ENCODE data around the gene TNFRSF8.
"Not testable (repeated sequence)": the region's sequence is repeated elsewhere in the genome, so short reads cannot be mapped to it uniquely, and the experiment has no call there.

TNFRSF8 gene

DNA sequence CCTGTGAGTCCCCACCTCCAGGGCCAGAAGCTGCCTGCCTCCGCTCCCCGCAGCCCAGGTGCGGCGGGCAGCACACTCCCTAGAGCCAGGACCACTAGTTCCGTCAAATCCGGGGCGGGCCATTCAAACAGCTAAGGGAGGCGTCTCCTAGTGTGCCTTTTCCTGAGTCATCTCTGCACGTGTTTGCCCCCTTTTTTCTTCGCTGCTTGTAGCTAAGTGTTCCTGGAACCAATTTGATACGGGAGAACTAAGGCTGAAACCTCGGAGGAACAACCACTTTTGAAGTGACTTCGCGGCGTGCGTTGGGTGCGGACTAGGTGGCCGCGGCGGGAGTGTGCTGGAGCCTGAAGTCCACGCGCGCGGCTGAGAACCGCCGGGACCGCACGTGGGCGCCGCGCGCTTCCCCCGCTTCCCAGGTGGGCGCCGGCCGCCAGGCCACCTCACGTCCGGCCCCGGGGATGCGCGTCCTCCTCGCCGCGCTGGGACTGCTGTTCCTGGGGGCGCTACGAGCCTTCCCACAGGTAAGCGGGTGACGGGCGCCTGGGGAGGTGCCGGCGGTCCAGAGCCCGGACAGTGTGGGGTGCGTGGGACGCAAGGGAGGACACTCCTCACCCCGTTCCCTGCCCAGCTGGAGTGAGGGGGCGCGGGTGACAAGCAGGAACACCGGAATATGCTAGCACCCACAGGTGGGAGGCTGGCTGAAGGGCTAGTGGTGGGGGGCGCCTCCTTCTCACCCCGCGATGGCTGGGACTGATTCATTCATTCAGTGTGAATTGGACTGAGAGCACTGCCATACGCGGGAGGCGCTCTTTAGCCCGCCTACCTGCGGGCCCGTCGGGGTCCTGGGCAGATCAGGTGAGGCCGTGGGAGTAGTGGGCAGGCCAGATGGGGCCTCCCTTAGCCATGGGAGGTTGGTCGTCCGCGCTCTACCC, at the start of gene TNFRSF8:
TNFRSF8 (plus strand) TSS at position 163 of the 932 bp plus-strand sequence; CDS start at position 459, 296 bp downstream.
- peak within 1 kb of the TSS; percentile 59 for H3K4me3 ChIP-seq (ENCODE audit: low read depth, low read length)

DNA sequence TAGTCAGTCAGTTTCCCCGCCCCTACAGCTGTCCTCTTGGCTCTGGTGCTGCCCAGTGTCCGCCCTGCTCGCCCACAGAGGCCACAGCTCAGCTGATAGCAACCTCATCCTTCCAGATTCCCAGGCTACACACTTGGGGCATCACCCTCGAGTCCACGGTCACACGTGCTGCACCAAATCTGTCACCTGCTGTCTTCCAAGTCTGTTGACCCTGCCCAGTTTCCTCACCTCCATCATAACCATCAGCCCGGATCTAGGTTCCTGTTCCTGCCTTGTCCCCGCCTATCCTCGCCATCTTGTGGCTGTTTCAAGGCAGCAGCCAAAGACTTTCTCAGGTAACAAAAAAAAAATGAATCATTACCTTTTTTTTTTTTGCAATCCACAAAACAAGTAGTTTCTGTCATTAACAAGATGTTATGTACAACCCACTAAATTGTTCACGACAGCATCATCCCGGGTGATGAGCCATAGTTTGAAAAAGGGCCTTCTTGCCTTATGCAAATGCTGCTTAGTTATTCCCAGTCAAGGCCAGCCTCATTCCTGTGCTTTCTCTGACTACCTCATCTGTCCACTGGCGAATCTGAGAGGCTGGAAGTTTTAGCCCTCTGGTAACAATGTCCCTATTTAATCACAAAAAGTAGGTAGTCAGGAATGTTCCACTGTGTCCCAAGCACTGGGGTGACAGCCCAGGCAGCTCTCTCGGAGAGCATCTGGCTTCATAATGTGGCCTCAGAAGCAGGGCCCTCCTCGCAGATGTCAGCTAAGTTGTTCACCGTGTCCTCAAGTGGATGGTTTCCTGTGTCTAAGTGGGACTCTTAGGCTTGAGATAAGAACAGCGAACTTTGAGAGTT, 48.7 kb upstream of the TNFRSF8 start:
- H3K4me3 ChIP-seq (ENCODE audit: low read depth, low read length): no peak overlapping the region

DNA sequence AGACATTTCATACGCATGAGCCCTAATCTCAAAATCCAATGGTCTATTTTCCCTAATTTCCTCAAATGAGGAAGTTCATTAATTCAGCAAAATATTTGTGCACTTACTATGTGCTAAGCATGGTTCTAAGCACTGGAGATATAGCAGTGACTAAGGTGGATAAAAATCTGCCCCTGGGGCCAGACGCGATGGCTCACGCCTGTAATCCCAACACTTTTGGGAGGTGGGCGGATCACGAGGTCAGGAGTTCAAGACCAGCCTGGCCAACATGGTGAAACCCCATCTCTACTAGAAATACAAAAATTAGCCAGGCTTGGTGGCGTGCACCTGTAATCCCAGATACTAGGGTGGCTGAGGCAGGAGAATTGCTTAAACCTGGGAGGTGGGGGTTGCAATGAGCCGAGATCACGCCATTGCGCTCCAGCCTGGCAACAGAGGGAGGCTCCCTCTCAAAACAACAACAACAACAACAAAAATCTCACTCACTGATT, 48.1 kb upstream of the TNFRSF8 start:
- H3K4me3 ChIP-seq (ENCODE audit: low read depth, low read length): no peak overlapping the region

DNA sequence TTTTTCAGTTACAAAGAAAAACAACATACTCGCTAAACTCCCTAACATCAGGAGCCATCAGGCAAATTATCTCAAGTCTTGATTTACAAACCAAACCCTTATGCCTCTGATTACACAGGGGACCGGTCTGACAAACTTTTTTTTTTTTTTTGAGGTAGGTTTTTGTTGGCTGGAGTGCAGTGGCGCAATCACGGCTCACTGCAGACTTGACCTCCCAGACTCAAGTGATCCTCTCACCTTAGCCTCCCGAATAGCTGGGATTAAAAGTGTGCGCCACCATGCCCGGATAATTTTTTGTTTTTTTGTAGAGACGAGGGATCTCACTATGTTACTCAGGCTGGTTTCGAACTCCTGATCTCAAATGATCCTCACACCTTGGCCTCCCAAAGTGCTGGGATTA, 47.6 kb upstream of the TNFRSF8 start:
- H3K4me3 ChIP-seq (ENCODE audit: low read depth, low read length): no peak overlapping the region

DNA sequence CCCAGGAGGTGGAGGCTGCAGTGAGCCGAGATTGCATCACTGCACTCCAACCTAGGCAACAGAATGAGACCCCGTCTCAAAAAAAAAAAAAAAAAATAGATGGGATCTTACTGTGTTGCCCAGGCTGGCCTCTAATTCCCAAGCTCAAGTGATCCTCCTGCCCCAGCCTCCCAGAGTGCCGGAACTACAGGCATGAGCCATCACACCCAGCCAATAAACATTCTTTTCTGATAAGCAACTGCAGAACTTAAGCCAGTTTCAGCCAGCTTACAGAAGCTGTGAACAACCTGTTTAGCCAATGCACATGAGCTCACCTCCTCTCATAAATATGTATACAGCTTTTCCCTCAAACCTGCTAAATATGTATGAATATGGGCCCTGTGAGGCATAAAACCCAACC, 46.9 kb upstream of the TNFRSF8 start:
- H3K4me3 ChIP-seq (ENCODE audit: low read depth, low read length): no peak overlapping the region

DNA sequence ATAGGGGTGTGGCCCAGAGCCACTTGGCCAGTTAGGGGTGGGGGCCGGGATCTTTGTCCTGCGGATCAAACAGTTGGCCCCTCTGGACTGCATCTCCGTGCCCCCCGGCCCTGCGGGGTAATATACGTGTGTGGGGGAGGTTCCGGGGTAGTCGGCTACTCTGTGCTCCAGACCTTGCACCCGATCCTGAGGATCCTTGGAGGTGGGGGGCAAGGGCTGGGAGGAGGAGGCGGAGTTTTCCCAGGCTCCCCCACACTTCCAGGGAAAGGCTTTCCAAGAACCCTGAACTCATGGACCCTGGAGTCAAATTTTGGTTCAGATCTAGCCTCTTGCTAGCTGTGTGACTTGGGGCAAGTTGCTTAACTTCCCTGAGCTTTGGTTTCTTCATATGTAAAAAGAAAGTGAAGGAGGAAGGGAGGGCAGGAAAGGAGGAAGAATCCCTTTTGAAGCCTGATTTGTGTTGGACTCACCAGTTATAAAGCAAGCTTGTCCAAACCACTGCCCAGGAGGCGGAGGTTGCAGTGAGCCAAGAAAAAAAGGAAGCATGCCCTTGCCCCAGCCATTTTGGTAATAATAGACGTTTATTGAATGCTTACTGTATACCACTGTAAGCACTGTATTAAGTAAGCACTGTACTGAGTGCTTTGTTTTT, 43.1 kb upstream of the TNFRSF8 start:
- peak overlapping the region; percentile 83 for H3K4me3 ChIP-seq (ENCODE audit: low read depth, low read length)

DNA sequence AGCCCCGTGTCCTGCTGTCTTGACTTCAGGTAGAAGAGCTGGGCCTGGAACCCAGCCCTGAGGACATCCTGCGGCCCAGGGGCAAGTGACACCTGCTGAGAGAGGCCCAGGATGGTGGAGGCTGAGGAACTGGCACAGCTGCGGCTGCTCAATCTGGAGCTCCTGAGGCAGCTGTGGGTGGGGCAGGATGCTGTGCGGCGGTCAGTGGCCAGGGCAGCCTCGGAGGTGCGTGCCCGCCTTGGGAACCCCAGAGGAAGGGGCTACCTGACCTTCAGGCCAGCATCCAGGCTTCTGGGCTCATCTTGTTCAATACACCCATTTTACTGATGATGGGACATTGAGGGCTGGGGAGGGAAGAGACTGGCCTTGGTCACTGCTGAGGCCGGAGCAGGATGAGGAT, 41.5 kb upstream of the TNFRSF8 start:
- no peak overlapping the region for H3K4me3 ChIP-seq (ENCODE audit: low read depth, low read length)

DNA sequence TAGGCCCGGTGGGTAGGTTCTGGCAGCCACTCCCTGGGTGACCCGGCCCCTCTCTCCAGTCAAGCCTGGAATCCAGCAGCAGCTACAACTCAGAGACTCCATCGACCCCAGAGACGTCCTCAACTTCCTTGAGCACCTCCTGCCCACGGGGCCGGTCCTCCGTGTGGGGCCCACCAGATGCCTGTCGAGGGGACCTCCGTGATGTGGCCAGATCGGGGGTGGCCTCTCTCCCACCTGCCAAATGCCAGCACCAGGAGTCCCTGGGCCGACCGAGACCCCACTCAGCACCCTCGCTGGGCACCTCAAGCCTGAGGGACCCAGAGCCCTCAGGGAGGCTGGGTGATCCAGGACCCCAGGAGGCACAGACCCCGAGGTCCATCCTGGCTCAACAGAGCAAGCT, 41.1 kb upstream of the TNFRSF8 start:
- H3K4me3 ChIP-seq (ENCODE audit: low read depth, low read length): no peak overlapping the region

DNA sequence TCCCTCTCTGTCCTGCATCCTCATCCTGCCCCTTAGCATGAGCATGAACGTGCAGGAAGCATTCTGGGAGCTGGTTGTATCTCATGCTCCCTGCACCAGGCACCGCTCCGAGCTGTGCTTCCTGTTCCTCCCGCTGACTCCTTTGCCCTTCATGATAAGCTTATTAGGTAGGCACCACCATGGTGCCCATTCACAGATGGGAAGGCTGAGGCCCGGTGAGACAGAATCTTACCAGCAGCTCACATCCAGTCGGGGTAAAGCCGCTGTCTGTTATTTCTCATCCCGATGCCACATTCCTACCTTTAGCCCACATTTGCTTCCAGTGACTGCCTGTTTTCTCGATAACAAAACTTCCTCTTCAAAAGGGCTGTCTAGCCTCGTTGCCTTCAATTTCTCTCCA, 36.5 kb upstream of the TNFRSF8 start:
- no peak overlapping the region for H3K4me3 ChIP-seq (ENCODE audit: low read depth, low read length)

DNA sequence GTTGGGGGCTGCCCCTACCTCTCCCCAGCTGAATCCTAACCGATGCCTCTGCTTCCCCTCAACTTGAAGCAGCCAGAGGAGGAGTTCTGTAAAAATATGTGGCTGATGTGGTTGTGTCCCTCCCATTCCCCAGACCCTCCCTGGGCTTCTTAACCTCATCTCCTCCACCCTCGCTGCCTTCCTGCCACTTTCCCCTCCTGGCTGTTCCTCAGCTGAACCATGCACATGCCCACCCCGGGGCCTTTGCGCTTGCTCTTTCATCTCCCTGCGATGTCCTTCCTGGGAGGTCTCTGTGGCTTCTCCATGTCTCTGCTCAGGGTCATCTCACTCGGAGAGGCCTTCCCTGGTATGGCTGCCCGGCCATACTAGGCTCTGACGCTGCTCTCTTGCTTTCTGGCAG, 34.9 kb upstream of the TNFRSF8 start:
- no peak overlapping the region for H3K4me3 ChIP-seq (ENCODE audit: low read depth, low read length)

DNA sequence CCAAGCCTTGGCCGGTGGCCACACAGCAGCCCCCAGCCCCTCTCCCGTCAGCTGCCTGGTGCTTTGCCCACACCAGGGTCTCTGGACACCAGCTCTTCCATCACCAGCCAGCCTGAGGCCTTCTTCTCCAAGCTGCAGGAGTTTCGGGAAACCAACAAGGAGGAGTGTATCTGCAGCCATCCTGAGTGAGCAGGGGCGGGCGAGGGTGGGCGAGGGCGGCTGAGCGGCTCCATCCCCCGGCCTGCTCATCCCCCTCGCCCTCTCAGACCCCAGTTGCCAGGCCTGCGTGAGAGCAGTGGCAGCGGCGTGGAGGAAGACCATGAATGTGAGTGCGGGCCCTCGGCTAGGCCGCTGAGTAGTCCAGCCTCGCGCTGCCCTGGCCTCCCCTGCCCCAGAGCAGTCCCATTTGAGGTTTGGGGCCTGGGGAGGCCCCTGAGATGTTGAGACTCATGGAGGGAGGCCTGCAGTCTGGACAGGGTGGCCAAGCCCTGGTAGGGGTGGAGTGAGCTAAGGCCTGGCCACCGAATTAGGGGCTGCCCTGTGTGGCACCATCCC, 34.1 kb upstream of the TNFRSF8 start:
- H3K4me3 ChIP-seq (ENCODE audit: low read depth, low read length): no peak overlapping the region

DNA sequence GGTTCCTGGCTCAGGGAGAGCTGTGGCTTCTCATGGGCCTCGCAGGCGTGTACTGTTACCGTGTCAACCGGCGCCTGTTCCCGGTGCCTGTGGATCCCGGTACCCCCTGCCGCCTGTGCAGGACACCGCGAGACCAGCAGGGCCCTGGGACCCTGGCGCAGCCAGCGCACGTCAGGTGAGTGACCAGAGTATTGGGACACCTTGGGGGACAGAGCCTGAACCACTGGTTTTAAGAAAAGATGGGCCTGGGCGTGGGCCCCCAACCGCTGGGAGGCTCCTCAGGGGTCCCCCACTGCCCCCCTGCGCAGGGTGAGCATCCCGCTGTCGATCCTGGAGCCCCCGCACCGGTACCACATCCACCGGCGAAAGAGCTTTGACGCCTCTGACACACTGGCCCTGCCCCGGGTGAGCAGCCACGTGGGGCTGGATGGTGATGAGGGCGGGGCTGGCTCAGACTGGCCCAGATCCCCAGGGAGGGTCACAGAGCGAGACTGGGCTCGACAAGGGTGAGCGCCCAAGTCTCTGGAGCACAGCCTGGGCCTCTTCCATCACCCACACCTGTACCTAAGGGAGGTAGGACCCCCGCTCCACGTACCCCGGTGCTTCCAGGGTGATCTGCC, 33.3 kb upstream of the TNFRSF8 start:
- no peak overlapping the region for H3K4me3 ChIP-seq (ENCODE audit: low read depth, low read length)

DNA sequence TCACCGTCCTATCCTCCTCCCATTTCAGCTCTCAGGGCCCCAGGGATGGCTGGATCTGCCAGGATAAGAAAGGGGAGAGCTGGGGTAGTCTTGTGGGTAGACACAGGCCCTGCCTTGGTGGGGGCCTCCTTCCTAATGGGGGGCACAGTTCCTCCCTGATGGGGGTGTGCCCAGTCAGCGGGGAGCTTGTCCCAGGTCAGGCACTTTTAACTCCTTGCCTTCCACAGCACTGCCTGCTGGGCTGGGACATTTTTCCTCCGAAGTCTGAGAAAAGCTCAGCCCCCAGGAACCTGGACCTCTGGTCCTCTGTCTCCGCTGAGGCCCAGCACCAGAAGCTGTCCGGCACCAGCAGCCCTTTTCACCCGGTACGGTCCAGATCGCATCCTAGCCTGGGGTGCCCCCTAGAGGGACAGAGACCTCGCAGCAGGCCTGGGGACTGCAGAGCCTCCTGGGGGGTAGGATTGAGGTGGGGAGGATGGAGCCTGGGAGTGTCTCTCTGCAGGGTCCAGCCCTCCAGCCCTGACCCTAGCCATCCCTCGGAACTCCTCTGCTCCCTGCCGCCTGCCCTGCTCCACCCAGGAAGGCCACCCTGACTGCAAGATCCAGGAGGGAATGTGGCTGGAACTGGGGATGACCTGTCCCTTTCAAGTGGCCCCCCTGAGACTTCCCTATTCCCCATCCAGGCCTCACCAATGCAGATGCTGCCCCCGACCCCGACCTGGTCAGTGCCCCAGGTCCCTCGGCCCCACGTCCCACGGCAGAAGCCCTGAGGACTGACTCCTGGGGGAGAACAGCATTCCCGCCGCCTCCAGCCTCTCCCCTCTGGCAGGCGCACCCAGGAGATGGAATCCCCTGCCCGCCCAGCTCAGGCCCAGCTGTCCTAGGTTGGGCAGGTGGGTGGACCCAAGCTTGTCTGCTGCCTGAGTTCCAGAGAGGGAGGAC, 31.8 kb upstream of the TNFRSF8 start:
- no peak overlapping the region for H3K4me3 ChIP-seq (ENCODE audit: low read depth, low read length)

DNA sequence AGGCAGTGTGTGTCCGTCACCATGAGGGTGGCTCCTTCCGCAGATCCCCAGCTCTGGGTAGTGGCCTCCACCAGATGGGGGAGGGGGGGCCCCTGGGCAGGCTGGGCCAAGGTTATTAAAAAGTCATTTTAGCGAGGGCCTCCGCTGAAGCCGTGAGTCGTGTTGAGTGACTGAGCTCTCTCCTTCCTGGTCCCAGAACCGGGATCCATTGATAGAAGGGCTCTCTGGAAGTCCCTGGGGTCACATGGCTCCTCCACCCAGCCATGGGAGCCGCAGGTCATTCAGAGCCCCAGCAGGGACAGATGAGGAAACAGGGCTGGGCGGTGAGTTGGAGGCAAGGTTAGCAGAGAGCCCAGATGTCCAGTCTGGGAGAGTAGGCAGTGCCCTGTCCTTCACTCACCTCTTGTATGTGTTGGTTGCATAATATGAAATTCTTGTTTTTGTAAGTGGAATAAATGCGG, 30.9 kb upstream of the TNFRSF8 start:
- no peak overlapping the region for H3K4me3 ChIP-seq (ENCODE audit: low read depth, low read length)

DNA sequence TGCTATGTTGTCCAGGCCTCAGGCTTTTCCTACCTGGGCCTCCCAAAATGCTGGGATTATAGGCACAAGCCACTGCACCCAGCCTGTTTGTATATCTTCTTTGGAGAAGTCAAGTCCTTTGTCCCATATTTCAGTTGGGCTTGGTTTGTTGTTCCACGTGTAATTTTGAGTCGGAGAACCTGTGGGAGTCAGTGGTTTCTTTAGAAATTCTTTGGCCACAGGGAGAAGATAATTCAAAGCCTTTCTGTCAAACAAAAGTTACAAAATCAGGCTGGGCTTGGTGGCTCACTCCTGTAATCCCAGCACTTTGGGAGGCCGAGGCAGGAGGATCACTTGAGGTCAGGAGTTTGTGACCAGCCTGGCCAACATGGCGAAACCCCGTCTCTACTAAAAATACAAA, 29.7 kb upstream of the TNFRSF8 start:
- not testable (repeated sequence) for H3K4me3 ChIP-seq (ENCODE audit: low read depth, low read length)

DNA sequence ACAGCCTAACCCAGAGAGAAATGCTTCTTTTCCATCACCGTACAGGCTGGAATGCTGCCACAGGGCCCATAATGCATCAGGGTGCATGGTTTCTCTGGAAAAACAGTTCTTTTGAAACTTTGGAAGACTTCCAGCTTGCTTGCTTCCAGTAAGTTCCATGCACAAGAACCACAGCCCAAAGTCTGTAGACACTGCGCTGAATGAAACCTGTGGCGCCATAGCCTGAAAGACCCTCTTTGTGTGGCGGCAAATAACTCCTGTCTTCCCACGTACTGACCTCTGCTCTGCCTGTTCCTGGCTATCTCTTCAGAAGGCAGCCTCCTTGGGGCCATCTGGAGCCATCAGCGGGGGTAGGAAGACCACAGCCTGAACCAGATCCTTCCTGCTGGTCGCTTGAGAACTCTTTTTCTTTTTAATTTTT, 28.7 kb upstream of the TNFRSF8 start:
- no peak overlapping the region for H3K4me3 ChIP-seq (ENCODE audit: low read depth, low read length)

DNA sequence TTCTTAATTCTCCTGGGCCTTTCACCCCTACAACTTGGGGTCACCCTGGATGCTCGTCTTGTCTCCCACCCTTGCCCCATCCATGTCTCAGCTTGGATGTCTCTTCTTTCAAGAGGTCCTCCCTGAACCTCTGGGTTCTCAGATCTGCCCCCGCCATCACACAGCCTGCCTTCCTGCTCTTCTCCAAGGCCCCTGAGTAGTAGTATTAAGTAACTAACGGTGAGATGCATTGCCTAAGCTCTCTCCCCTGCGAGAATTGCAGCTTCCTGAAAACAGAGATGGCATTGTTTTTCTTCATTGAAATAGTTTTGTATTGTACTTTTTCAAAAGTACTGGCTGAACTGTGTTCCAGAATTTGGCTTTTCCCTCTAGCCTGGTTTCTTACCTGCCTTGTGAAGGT, 27.8 kb upstream of the TNFRSF8 start:
- no peak overlapping the region for H3K4me3 ChIP-seq (ENCODE audit: low read depth, low read length)

DNA sequence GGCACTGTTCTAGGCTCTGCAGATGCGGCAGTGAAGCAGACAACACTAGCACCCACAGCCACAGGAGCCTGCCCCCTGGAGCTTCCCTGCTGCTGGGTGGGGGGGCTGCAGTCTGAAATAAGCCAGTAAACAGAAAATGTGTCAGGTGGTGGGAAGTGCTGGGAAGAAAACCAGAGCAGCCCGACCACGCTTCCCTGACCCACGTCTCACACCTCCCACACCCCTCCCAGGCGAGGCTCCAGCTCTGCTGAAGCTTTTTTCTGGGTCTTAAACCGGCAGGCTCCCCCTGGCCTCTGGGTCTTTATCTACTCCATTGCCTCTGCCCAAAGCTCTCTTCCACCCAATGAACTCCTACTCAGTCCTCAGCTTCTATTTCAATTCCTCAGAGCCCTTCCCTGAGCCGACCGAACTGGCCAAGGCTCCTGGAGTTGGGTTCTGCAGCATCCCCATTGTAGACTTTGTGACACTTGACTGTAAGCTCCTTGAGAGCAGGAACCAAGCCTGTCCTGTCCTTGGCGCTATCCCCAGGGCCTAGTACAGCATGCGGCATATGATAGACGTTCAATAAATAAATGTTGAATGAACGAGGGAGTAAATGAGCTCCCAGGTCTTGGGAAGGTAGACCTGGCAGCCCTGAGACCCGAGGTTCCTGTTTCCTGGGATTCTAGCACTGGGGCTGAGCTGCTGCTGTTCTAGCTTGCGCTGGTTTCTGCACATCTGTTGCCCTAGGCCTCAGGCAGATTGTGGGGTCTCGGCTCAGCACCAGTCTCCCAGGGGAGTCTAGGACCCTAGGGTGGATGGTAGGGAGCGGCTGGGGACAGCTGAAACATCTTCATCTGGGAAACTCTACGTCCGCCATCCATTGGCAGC, 25.4 kb upstream of the TNFRSF8 start:
- H3K4me3 ChIP-seq (ENCODE audit: low read depth, low read length): no peak overlapping the region
